ENCODE results near the gene SEC11A. TPM values are rescaled to one million over a fixed set of nuclear protein-coding genes. Genes with fewer than 3 reads are reported as not detected.

SEC11A gene
- polyA plus RNA-seq, 1 donor from 2014 or later, result 158 TPM

- no peak overlapping the region for H3K4me3 ChIP-seq (ENCODE audit: low read length)
- H3K27ac ChIP-seq (ENCODE audit: low read length), result no peak overlapping the region
- no peaks in the 10 kb centered on the region for H3K27me3 ChIP-seq (ENCODE audit: insufficient read depth, low read depth, low read length)
- H3K4me2 ChIP-seq (ENCODE audit: low read length), result no peak overlapping the region
- no peaks in the 10 kb centered on the region for H3F3A ChIP-seq (ENCODE audit: insufficient read depth, low read length, poor library complexity, severe bottlenecking)
- no peak overlapping the region for H3K9ac ChIP-seq (ENCODE audit: low read length)
- no peaks in the 10 kb centered on the region for H4K20me1 ChIP-seq (ENCODE audit: insufficient read depth)
- TF ChIP-seq SMC3 (conservative IDR thresholded peaks at IDR 0.05; ENCODE audit: poor library complexity), result no peak
- TF ChIP-seq TAF1 (IDR thresholded peaks at IDR 0.05; ENCODE audit: low read depth), result no peak
- H3K9me3 ChIP-seq (ENCODE audit: low read length), result no peaks in the 10 kb centered on the region
- H3K36me3 ChIP-seq (ENCODE audit: insufficient read depth, low read length), result no peaks in the 10 kb centered on the region
- no peak overlapping the region for H2AFZ ChIP-seq (ENCODE audit: low read depth, low read length)
- H3K79me2 ChIP-seq (replicated peaks; ENCODE audit: insufficient read depth, low read length), result peaks cover 11% of the 10 kb centered on the region
- H3K9me2 ChIP-seq (ENCODE audit: insufficient read depth, low read length), result no peaks in the 10 kb centered on the region
These were observed 67.4 kb downstream of the SEC11A start for GRCh38 chr15:84648539-84648938.

GRCh38 chr15:84647726-84648125, 68.2 kb downstream of the SEC11A start:
- H4K20me1 ChIP-seq (ENCODE audit: insufficient read depth), result no peaks in the 10 kb centered on the region
- no peaks in the 10 kb centered on the region for H3F3A ChIP-seq (ENCODE audit: insufficient read depth, low read length, poor library complexity, severe bottlenecking)
- H3K27me3 ChIP-seq (ENCODE audit: insufficient read depth, low read depth, low read length), result no peaks in the 10 kb centered on the region
- H3K36me3 ChIP-seq (ENCODE audit: insufficient read depth, low read length), result no peaks in the 10 kb centered on the region
- peaks cover 7% of the 10 kb centered on the region for H3K79me2 ChIP-seq (replicated peaks; ENCODE audit: insufficient read depth, low read length)
- H3K9me2 ChIP-seq (ENCODE audit: insufficient read depth, low read length), result no peaks in the 10 kb centered on the region
- no peaks in the 10 kb centered on the region for H3K9me3 ChIP-seq (ENCODE audit: low read length)
- no peak overlapping the region for H3K27ac ChIP-seq (ENCODE audit: low read length)
- H2AFZ ChIP-seq (ENCODE audit: low read depth, low read length), result no peak overlapping the region
- H3K4me3 ChIP-seq (ENCODE audit: low read length), result no peak overlapping the region
- H3K9ac ChIP-seq (ENCODE audit: low read length), result no peak overlapping the region
- no peak for TF ChIP-seq EZH2 (IDR thresholded peaks at IDR 0.05; ENCODE audit: borderline replicate concordance, insufficient read depth, low read length, poor library complexity, severe bottlenecking)
- no peak for TF ChIP-seq POLR2AphosphoS5 (IDR thresholded peaks at IDR 0.05)
- no peak for TF ChIP-seq CTCF (IDR thresholded peaks at IDR 0.05; ENCODE audit: poor library complexity, severe bottlenecking)
- no peak for TF ChIP-seq RAD21 (conservative IDR thresholded peaks at IDR 0.05)
- TF ChIP-seq EP300 (conservative IDR thresholded peaks at IDR 0.05; ENCODE audit: poor library complexity, severe bottlenecking), result no peak
- TF ChIP-seq SMC3 (conservative IDR thresholded peaks at IDR 0.05; ENCODE audit: poor library complexity), result no peak
- TF ChIP-seq REST (IDR thresholded peaks at IDR 0.05; ENCODE audit: borderline replicate concordance), result no peak
- TF ChIP-seq TAF1 (IDR thresholded peaks at IDR 0.05; ENCODE audit: low read depth), result no peak
- TF ChIP-seq MXI1 (conservative IDR thresholded peaks at IDR 0.05; ENCODE audit: poor library complexity, severe bottlenecking), result no peak
- H3K4me2 ChIP-seq (ENCODE audit: low read length), result no peak overlapping the region

- TF ChIP-seq RAD21 (conservative IDR thresholded peaks at IDR 0.05), result no peak
- TF ChIP-seq SMC3 (conservative IDR thresholded peaks at IDR 0.05; ENCODE audit: poor library complexity), result no peak
- no peak for TF ChIP-seq REST (IDR thresholded peaks at IDR 0.05; ENCODE audit: borderline replicate concordance)
- Histone ChIP-seq H3K9me2 (ENCODE audit: insufficient read depth, low read length) (no peaks in the 10 kb centered on the region), H2AFZ (ENCODE audit: low read depth, low read length) (no peak overlapping the region), H3K36me3 (ENCODE audit: insufficient read depth, low read length) (no peaks in the 10 kb centered on the region), H3K9ac (ENCODE audit: low read length) (no peak overlapping the region), H3K9me3 (ENCODE audit: low read length) (no peaks in the 10 kb centered on the region), H4K20me1 (ENCODE audit: insufficient read depth) (no peaks in the 10 kb centered on the region), H3F3A (ENCODE audit: insufficient read depth, low read length, poor library complexity, severe bottlenecking) (no peaks in the 10 kb centered on the region), H3K79me2 (replicated peaks; ENCODE audit: insufficient read depth, low read length) (no peaks in the 10 kb centered on the region), H3K4me2 (ENCODE audit: low read length) (no peak overlapping the region), H3K27ac (ENCODE audit: low read length) (no peak overlapping the region), H3K4me3 (ENCODE audit: low read length) (no peak overlapping the region), H3K27me3 (ENCODE audit: insufficient read depth, low read depth, low read length) (no peaks in the 10 kb centered on the region)
These were observed 69.9 kb downstream of the SEC11A start for GRCh38 chr15:84645997-84646396.
